ENCODE data around the gene ZNF83.

- no peak for TF ChIP-seq POLR2A (IDR thresholded peaks at IDR 0.05)
- TF ChIP-seq, protein P1, sequence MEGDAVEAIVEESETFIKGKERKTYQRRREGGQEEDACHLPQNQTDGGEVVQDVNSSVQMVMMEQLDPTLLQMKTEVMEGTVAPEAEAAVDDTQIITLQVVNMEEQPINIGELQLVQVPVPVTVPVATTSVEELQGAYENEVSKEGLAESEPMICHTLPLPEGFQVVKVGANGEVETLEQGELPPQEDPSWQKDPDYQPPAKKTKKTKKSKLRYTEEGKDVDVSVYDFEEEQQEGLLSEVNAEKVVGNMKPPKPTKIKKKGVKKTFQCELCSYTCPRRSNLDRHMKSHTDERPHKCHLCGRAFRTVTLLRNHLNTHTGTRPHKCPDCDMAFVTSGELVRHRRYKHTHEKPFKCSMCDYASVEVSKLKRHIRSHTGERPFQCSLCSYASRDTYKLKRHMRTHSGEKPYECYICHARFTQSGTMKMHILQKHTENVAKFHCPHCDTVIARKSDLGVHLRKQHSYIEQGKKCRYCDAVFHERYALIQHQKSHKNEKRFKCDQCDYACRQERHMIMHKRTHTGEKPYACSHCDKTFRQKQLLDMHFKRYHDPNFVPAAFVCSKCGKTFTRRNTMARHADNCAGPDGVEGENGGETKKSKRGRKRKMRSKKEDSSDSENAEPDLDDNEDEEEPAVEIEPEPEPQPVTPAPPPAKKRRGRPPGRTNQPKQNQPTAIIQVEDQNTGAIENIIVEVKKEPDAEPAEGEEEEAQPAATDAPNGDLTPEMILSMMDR (IDR thresholded peaks at IDR 0.05) = no peak
- TF ChIP-seq EP300 (IDR thresholded peaks at IDR 0.05) = no peak
- no peak for TF ChIP-seq POLR2AphosphoS5 (IDR thresholded peaks at IDR 0.05)
These were observed 53.3 kb downstream of the ZNF83 start for GRCh38 chr19:52584736-52585440.
